ENCODE measurements around the gene PAFAH1B1. TPM values are rescaled to one million over a fixed set of nuclear protein-coding genes. Genes with fewer than 3 reads are reported as not detected.
A peak's percentile ranks its signal among the peaks of the same experiment; 100 is the strongest.

Gene PAFAH1B1
- total RNA-seq, 1 donor from 2014 or later: 151 TPM

- Mint-ChIP-seq H3K27ac (no peak overlapping the region), H3K9me3 (no peaks in the 10 kb centered on the region), H3K4me3 (ENCODE audit: low read depth) (no peak overlapping the region), H3K4me1 (ENCODE audit: low read depth) (peaks cover 4% of the 10 kb centered on the region), H3K27me3 (ENCODE audit: low read depth) (peaks cover 11% of the 10 kb centered on the region), H3K36me3 (ENCODE audit: low read depth) (no peaks in the 10 kb centered on the region)
- no peak for DNase-seq (ENCODE audit: low spot score)
- intact Hi-C loops (cut with micrococcal nuclease): no loop called here
Observed at GRCh38 chr17:2718150-2718938, 124.9 kb downstream of the PAFAH1B1 start.

GRCh38 chr17:2719861-2720260, 126.4 kb downstream of the PAFAH1B1 start:
- peaks cover 15% of the 10 kb centered on the region for H3K27me3 Mint-ChIP-seq (ENCODE audit: low read depth)
- intact Hi-C loops (cut with micrococcal nuclease): no loop called here
- H3K4me3 Mint-ChIP-seq (ENCODE audit: low read depth): no peak overlapping the region
- no peak overlapping the region for H3K27ac Mint-ChIP-seq
- H3K36me3 Mint-ChIP-seq (ENCODE audit: low read depth): no peaks in the 10 kb centered on the region
- no peaks in the 10 kb centered on the region for H3K4me1 Mint-ChIP-seq (ENCODE audit: low read depth)
- no peaks in the 10 kb centered on the region for H3K9me3 Mint-ChIP-seq
- no peak for DNase-seq (ENCODE audit: low spot score)

DNA sequence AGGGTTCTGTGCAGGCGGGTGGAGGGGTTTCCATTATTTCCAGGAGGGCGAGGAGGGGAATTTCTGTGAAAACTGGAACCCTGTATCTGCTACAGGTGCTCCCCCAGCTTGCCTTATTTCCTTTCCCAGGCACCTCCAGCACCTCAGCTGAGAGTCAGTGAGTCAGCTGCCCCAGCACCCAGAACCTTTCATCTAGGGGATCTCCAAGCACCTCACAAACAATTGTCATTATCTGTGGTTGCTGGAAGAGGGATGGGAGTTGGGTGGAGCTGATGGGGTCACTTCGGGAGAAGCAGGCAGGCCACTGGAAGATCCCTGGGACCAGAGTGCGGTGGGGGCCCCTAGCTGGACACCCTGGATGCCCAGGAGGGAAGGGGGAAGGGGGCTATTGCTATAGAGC, 128.1 kb downstream of the PAFAH1B1 start:
- no peak overlapping the region for H3K4me3 Mint-ChIP-seq (ENCODE audit: low read depth)
- no peak for DNase-seq (ENCODE audit: low spot score)
- intact Hi-C loops (cut with micrococcal nuclease): no loop called here

DNA sequence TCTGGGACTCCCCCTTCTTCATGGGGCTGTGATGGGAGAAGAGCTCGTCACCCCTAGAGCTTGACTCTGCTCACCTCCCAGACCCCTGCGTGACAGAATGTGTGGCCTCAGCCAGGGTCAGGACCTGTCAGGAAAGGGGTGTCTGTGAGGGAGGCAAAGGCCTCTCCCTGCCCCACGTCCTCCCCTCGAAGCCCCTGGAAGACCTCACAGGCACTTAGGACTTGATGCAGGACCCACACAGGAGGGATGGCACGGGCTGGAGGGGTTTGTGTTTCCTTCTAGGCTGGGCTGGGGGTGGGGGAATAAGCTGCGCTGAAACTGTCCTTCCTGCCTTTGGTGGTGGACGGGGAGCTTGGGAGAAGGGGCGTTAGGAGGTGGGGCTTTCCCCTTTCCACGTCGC, 129.2 kb downstream of the PAFAH1B1 start:
- H3K4me3 Mint-ChIP-seq (ENCODE audit: low read depth): no peak overlapping the region
- intact Hi-C loops (cut with micrococcal nuclease): no loop called here

More for the DNA sequence above, 128.1 kb downstream of the PAFAH1B1 start:
- Mint-ChIP-seq H3K36me3 (ENCODE audit: low read depth) (no peaks in the 10 kb centered on the region), H3K27ac (no peak overlapping the region), H3K27me3 (ENCODE audit: low read depth) (peaks cover 20% of the 10 kb centered on the region), H3K9me3 (no peaks in the 10 kb centered on the region), H3K4me1 (ENCODE audit: low read depth) (no peaks in the 10 kb centered on the region)

DNA sequence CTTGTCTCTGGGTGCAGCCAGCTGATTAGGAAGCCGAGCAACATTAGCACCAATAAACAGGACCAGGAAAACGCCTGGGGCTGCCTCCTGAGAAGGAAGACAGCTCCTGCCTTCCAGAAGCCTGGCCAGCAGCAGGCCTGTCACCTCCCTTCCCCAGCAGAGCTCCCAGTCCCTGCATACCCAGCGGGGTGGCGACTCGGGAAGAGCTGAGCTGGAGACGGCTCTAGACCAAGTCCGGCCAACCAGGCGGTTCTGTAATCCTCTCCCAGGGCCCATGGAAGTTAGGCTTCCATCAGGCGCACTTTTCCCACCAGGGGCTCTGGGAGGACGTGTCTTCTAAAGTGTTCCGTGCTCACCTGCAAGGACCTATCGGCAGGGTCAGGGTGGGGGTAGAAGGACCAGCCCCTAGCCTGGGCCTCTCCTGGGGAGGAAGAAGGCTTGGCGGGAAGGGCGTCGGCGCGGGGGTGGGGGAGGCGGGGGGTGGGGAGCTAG, 130.1 kb downstream of the PAFAH1B1 start:
- Mint-ChIP-seq H3K36me3 (ENCODE audit: low read depth) (no peaks in the 10 kb centered on the region), H3K4me1 (ENCODE audit: low read depth) (no peaks in the 10 kb centered on the region), H3K9me3 (no peaks in the 10 kb centered on the region), H3K4me3 (ENCODE audit: low read depth) (no peak overlapping the region), H3K27me3 (ENCODE audit: low read depth) (peaks cover 24% of the 10 kb centered on the region), H3K27ac (no peak overlapping the region)
- DNase-seq (ENCODE audit: low spot score): no peak
- intact Hi-C loops (cut with micrococcal nuclease): no loop called here

More for the DNA sequence above, 129.2 kb downstream of the PAFAH1B1 start:
- no peaks in the 10 kb centered on the region for H3K4me1 Mint-ChIP-seq (ENCODE audit: low read depth)
- H3K27ac Mint-ChIP-seq: no peak overlapping the region
- peaks cover 24% of the 10 kb centered on the region for H3K27me3 Mint-ChIP-seq (ENCODE audit: low read depth)
- DNase-seq (ENCODE audit: low spot score): no peak
- H3K9me3 Mint-ChIP-seq: no peaks in the 10 kb centered on the region
- no peaks in the 10 kb centered on the region for H3K36me3 Mint-ChIP-seq (ENCODE audit: low read depth)

DNA sequence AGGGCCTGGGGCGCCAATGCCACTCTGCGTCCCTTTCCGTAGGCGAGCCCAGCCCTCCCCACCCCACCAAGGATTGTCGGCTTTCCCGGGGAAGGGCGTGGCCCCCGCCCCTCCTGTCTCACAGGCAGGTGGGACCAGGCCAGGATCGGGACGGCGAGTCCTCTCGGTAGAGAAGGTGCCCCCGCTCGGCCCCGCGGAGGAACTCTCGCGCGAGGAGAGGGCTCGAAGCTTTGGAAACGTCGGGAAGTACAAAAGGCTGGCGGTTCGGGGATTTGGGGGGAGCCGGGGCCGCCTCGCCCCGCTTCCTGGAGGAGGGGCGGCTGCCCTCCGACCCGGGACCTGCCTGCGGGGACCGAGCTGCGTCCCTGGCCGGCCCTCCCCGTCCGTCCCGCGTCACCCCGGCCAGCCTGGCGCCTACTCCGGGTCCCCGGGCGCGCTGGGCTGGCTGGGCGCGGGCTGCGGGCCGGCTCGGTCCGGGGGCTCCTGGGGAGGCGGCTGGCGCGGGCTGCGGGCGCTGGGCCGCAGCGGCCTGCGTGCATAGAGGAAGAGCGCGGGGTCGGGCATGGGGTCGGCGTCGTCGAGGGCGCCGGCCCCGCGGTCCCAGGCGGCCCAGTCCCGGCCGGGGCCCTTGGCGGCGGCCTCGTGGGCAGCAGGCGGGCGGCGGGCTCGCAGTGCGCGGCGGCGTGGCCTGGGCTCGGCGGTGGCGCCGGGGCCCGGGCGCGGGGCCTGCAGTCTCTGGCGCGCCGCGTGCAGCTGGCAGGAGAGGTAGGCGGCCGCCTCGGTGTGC, 130.7 kb downstream of the PAFAH1B1 start:
- Mint-ChIP-seq H3K4me3 (ENCODE audit: low read depth) (no peak overlapping the region), H3K4me1 (ENCODE audit: low read depth) (no peaks in the 10 kb centered on the region)
- DNase-seq (ENCODE audit: low spot score): no peak

GRCh38 chr17:2724784-2725164, 131.3 kb downstream of the PAFAH1B1 start:
- H3K4me1 Mint-ChIP-seq (ENCODE audit: low read depth): no peaks in the 10 kb centered on the region
- H3K9me3 Mint-ChIP-seq: no peaks in the 10 kb centered on the region
- H3K36me3 Mint-ChIP-seq (ENCODE audit: low read depth): no peaks in the 10 kb centered on the region
- H3K4me3 Mint-ChIP-seq (ENCODE audit: low read depth): no peak overlapping the region
- peak; percentile 24 for DNase-seq (ENCODE audit: low spot score)
- intact Hi-C loops (cut with micrococcal nuclease): no loop called here
- no peak overlapping the region for H3K27ac Mint-ChIP-seq
- H3K27me3 Mint-ChIP-seq (ENCODE audit: low read depth): peaks cover 26% of the 10 kb centered on the region

More for the DNA sequence above, 130.7 kb downstream of the PAFAH1B1 start:
- H3K27ac Mint-ChIP-seq: no peak overlapping the region
- no peaks in the 10 kb centered on the region for H3K36me3 Mint-ChIP-seq (ENCODE audit: low read depth)
- no peaks in the 10 kb centered on the region for H3K9me3 Mint-ChIP-seq
- intact Hi-C loops (cut with micrococcal nuclease): no loop called here
- H3K27me3 Mint-ChIP-seq (ENCODE audit: low read depth): peaks cover 26% of the 10 kb centered on the region

GRCh38 chr17:2730764-2731353, 137.4 kb downstream of the PAFAH1B1 start:
- DNase-seq (ENCODE audit: low spot score): no peak
- no peak overlapping the region for H3K27ac Mint-ChIP-seq
- peaks cover 7% of the 10 kb centered on the region for H3K27me3 Mint-ChIP-seq (ENCODE audit: low read depth)
- intact Hi-C loops (cut with micrococcal nuclease): no loop called here
- H3K36me3 Mint-ChIP-seq (ENCODE audit: low read depth): no peaks in the 10 kb centered on the region
- H3K9me3 Mint-ChIP-seq: no peaks in the 10 kb centered on the region
- H3K4me1 Mint-ChIP-seq (ENCODE audit: low read depth): no peaks in the 10 kb centered on the region
- no peak overlapping the region for H3K4me3 Mint-ChIP-seq (ENCODE audit: low read depth)

- Mint-ChIP-seq H3K4me1 (ENCODE audit: low read depth) (no peaks in the 10 kb centered on the region), H3K27ac (no peak overlapping the region), H3K9me3 (no peaks in the 10 kb centered on the region), H3K4me3 (ENCODE audit: low read depth) (no peak overlapping the region), H3K36me3 (ENCODE audit: low read depth) (no peaks in the 10 kb centered on the region), H3K27me3 (ENCODE audit: low read depth) (peaks cover 7% of the 10 kb centered on the region)
- intact Hi-C loops (cut with micrococcal nuclease): no loop called here
- DNase-seq (ENCODE audit: low spot score): no peak
Observed at GRCh38 chr17:2731807-2732206, 138.4 kb downstream of the PAFAH1B1 start.

DNA sequence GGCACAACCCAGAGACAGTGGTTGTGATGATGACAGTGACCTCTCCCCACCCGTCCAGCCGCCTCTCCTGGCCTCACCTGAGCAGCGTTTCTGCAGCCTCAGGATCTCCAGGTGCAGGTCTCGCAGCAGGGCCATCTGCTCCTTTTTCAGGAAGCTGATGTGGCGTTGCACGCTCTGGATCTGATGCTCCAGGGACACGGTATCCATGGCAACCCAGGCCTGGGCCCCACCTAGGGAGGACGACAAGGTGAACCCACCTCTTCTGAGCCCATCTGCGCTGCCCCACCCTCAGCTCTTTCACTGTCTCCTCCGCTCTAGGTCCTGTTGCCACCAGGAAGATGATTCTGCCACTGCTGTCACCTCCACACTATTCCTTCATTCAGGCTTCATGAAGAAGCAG, 141.5 kb downstream of the PAFAH1B1 start:
- H3K27ac Mint-ChIP-seq: no peak overlapping the region
- H3K27me3 Mint-ChIP-seq (ENCODE audit: low read depth): peaks cover 2% of the 10 kb centered on the region
- H3K36me3 Mint-ChIP-seq (ENCODE audit: low read depth): no peaks in the 10 kb centered on the region
- H3K4me3 Mint-ChIP-seq (ENCODE audit: low read depth): no peak overlapping the region
- intact Hi-C loops (cut with micrococcal nuclease): no loop called here
- no peaks in the 10 kb centered on the region for H3K9me3 Mint-ChIP-seq
- no peaks in the 10 kb centered on the region for H3K4me1 Mint-ChIP-seq (ENCODE audit: low read depth)
- no peak for DNase-seq (ENCODE audit: low spot score)

Data from activated T-helper 2 cell treated with anti-CD3 and anti-CD28 coated beads, Interferon-gamma antibody, Interleukin-2, Interleukin-4, amounts not matched to agents 10 μg/mL and 5 μg/mL and 100 μg/mL, durations not matched to agents 14 hours and 24 hours and 36 hours (primary cell).